ENCODE measurements around the gene SUFU. TPM values are rescaled to one million over a fixed set of nuclear protein-coding genes. Genes with fewer than 3 reads are reported as not detected.

The SUFU gene
- total and polyA plus RNA-seq, 5 experiments from 2014 or later = 2.3 to 14.3 (median 7.4) TPM

- H3K9me3 Mint-ChIP-seq = no peaks in the 10 kb centered on the region
- peaks cover 0 to 4% (median 2%) of the 10 kb centered on the region in 4 donors for H3K4me1 Mint-ChIP-seq
- H3K36me3 Mint-ChIP-seq = peaks cover 0 to 25% (median 9%) of the 10 kb centered on the region in 3 donors
- POLR2A ChIA-PET = no interaction called here
- H3K4me3 Mint-ChIP-seq = no peak overlapping the region
- ATAC-seq (no peak), DNase-seq (peak in 1 of 10 donors; percentile 30)
- no peaks in the 10 kb centered on the region for H3K27me3 Mint-ChIP-seq
- no peak overlapping the region for H3K27ac Mint-ChIP-seq
Observed at GRCh38 chr10:102620138-102620590, 116.4 kb downstream of the SUFU start.

DNA sequence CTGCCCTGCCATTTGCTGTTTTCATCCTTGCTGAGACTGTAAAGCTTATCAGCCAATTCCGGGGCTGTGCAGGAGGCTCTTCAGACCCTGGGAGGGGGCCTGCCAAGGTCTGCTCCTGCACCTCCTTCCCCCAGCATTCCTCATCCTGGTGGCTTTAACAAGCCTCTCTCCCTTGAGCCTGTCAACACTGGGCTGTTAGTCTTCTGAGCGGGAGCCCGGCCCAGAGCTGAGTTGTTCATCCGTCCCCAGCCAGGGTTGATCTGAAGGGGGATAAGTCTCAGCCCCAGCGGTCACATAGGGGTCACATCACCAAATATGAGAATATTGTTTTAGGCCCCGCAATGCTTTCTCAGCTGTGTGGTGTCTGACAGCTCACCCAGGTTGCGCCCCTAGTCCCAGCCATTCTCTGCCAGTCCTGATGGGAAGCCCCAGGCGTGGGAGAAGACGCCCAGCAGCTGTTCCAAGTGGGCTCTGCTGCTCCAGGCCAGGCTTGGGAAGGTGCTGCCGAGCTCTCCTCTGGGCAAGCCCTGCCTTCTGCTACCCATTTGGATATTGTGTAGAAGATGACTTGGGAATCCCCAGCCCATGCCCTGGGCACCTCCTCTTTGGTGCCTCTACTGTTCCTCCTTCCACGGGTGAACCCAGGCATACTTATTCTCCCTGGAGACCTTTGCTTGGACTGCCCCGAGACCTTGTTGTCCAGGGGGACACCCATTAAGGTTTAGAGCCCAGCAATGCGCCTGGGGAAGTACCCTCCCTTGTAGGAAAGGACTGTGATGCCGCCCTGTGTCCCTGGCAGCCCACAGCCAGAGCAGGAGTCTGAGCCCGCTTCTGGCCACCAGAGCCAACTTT lies 117.0 kb downstream of the SUFU start:
- Mint-ChIP-seq H3K27me3 (no peaks in the 10 kb centered on the region), H3K4me3 (no peak overlapping the region), H3K27ac (peak overlapping the region in 1 of 10 donors; percentile 62), H3K36me3 (peaks cover 0 to 25% (median 8%) of the 10 kb centered on the region in 3 donors), H3K4me1 (peaks cover 0 to 5% (median 3%) of the 10 kb centered on the region in 4 donors), H3K9me3 (no peaks in the 10 kb centered on the region)
- POLR2A ChIA-PET = no interaction called here
- DNase-seq (peak in 1 of 10 donors; percentile 37), ATAC-seq (no peak)

- H3K36me3 Mint-ChIP-seq = peaks cover 0 to 24% (median 7%) of the 10 kb centered on the region in 3 donors
- no peak overlapping the region for H3K4me3 Mint-ChIP-seq
- peak overlapping the region in 2 of 10 donors; percentile 24 to 62 for H3K27ac Mint-ChIP-seq
- no peaks in the 10 kb centered on the region for H3K27me3 Mint-ChIP-seq
- DNase-seq (peak in 1 of 10 donors; percentile 37), ATAC-seq (no peak)
- H3K9me3 Mint-ChIP-seq = no peaks in the 10 kb centered on the region
- peaks cover 0 to 5% (median 3%) of the 10 kb centered on the region in 4 donors for H3K4me1 Mint-ChIP-seq
- POLR2A ChIA-PET = interaction anchor here (0.7 kb wide), 1 partner anchor 831 kb away, joined by 9 read pairs; no protein-coding TSS in a partner anchor
Observed at GRCh38 chr10:102621443-102622325, 117.9 kb downstream of the SUFU start.

GRCh38 chr10:102624094-102624493 lies 120.3 kb downstream of the SUFU start:
- POLR2A ChIA-PET = interaction anchor here (1.2 kb wide), 1 partner anchor 12 kb away, joined by 3 read pairs; no protein-coding TSS in a partner anchor
- peak overlapping the region in 1 of 10 donors; percentile 28 for H3K27ac Mint-ChIP-seq
- H3K9me3 Mint-ChIP-seq = no peaks in the 10 kb centered on the region

DNA sequence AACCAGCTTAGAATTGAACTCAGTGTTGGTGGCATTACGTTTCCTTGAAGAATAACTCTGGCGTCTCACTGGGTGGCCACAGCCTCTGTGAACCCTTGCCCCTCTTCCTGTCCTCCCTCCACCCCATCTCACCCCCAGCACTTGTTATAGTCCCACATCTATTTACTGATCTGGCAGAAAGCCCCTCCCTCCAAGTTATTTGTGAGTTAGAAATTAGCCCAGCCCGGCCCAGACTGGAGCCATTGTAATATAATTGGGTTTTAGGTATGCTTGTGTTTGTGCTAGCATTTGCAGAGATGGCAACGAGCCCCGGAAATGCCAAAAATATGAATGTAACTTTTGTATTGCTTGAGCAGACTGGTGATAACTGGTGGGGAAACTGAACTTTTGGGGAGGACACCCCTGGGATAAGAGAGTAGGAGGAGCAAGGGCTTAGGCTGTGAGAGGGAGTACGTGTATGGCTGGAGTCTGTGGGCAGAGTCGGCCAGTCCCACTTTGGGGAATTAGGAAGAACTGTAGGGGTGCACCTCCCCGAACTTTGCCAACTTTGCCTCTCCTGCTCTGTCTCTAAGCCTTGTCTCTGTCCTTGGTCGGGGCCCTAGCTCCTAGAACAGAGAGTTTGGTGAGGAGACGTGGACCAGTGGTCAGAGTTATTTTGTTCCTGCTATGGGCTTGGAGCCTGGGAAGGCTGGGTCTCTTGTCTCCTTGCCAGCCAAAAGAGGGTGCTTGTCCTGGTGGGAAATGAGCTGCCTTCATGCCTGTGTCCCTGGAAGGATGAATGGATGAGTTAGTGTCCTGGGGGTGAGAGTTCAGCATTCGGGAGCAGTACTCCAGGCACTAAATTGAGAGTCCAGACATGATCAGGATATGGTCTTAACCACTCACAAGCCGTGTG lies 121.2 kb downstream of the SUFU start:
- Mint-ChIP-seq H3K27ac (peak overlapping the region in 3 of 10 donors; percentile 69 to 85 (median 72)), H3K4me3 (no peak overlapping the region), H3K27me3 (no peaks in the 10 kb centered on the region), H3K36me3 (no peaks in the 10 kb centered on the region), H3K9me3 (no peaks in the 10 kb centered on the region), H3K4me1 (peaks cover 0 to 3% (median 2%) of the 10 kb centered on the region in 4 donors)
- POLR2A ChIA-PET = interaction anchor here (0.6 to 1.2 kb wide), 2 partner anchors 13 to 936 kb away, joined by 3 read pairs; no protein-coding TSS in a partner anchor
- DNase-seq (no peak), ATAC-seq (no peak)

More at GRCh38 chr10:102624094-102624493, 120.3 kb downstream of the SUFU start:
- no peak for ATAC-seq
- no peak overlapping the region for H3K4me3 Mint-ChIP-seq
- H3K36me3 Mint-ChIP-seq = peaks cover 0 to 3% (median 0%) of the 10 kb centered on the region in 3 donors
- no peak for DNase-seq
- H3K27me3 Mint-ChIP-seq = no peaks in the 10 kb centered on the region
- H3K4me1 Mint-ChIP-seq = peaks cover 0 to 3% (median 2%) of the 10 kb centered on the region in 4 donors

DNA sequence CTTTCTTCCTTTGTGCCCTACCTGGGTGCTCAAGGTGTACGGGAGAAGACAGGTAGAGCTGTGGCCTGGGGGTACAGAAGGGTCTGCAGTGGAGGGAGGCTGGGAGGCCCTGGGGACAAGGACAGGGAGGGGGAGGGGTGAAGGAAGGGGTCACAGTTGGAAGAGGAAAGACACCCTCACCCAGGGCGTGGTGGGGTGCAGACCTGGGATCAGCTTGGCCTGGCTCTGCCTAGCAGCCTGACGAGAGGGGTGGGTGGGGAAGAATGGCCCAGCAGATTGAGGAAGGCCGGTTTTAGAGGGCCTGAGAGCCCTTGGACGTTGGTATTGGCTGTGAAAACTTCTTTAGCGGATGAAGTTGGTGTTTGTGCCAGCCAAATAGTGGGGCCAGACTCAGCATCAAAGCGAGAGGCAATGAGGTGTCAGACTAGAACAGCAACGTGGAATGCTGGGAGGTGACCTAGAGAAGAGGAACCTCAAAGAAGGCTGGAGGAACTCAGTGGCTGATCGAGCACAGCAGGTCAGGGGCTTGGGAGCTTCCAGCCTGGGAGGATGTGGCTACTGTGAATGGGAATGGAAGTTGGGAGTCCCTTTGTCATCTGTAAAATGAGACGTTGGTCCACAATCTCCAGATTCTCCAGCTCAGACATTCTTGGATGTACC lies 122.4 kb downstream of the SUFU start:
- POLR2A ChIA-PET = interaction anchor here (0.5 to 0.6 kb wide), 2 partner anchors 37 to 937 kb away, joined by 3 read pairs; no protein-coding TSS in a partner anchor
- Mint-ChIP-seq H3K27ac (peak overlapping the region in 2 of 10 donors; percentile 24 to 70), H3K9me3 (no peaks in the 10 kb centered on the region), H3K4me1 (peaks cover 0 to 6% (median 3%) of the 10 kb centered on the region in 4 donors), H3K27me3 (no peaks in the 10 kb centered on the region), H3K4me3 (no peak overlapping the region), H3K36me3 (peaks cover 0 to 2% (median 0%) of the 10 kb centered on the region in 3 donors)
- peak in 1 of 10 donors; percentile 45 for DNase-seq
- ATAC-seq = no peak

DNA sequence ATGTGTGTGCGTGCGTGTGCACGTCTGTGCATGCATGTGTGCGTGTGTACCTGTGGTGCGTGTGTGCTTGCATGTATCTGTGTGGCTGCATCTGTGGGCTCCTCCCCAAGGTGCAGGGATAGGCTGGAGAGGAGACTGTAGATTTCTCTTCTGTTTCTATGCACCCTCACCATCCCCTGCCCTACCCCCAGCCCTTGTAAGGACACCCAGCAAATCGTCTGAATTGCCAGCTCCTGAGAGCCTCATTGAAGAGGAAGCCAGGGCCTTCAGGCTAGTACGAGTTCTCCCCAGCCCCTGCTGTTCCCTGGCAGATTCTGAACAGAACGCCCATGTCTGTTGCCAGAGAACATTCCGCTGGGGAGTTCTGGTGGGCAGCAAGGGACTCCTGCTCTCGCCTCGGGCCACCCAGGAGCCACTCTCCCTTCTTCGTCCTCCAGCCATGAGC lies 123.5 kb downstream of the SUFU start:
- H3K9me3 Mint-ChIP-seq = no peaks in the 10 kb centered on the region
- DNase-seq (peak in 1 of 10 donors; percentile 9), ATAC-seq (no peak)
- POLR2A ChIA-PET = interaction anchor here (1.1 to 2.4 kb wide), 2 partner anchors 17 to 32 kb away, joined by 5 to 7 read pairs; partner anchors contain the start of gene TRIM8
- H3K27ac Mint-ChIP-seq = peak overlapping the region in 2 of 10 donors; percentile 58 to 75
- H3K27me3 Mint-ChIP-seq = no peaks in the 10 kb centered on the region
- H3K4me3 Mint-ChIP-seq = no peak overlapping the region
- peaks cover 5 to 15% (median 12%) of the 10 kb centered on the region in 4 donors for H3K4me1 Mint-ChIP-seq
- peaks cover 0 to 2% (median 0%) of the 10 kb centered on the region in 3 donors for H3K36me3 Mint-ChIP-seq

DNA sequence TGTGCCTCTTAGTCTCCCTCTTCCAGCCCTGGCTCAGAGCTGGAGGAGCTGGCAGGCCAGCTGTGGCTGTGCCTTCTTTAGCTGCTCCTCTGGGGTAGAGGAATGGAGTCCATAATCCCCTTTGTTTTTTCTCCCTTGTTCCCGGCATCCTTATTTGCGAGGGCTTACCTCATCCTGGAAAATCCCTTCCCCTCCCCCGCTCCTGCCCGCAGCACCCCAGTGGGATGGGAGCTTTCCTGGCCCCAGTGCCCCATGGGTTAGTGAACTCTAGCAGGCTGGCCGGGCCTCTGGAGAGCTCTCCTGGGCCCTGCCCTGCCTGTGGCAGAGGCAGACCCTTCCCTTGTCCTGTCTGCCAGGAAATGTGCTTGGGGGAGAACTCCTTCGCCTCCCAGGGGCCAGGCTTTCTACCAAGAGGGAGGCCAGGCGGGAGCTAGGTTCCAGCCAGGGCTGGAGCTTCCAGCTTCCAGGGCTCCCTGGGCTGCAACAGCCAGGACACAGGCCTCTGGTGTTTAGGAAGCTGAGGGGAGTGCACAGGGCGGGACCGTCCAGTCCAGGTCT lies 124.0 kb downstream of the SUFU start:
- POLR2A ChIA-PET = interaction anchor here (0.6 to 2.4 kb wide), 3 partner anchors 16 to 31 kb away, joined by 3 to 7 read pairs (median 5); partner anchors contain the start of gene TRIM8
- Mint-ChIP-seq H3K27me3 (no peaks in the 10 kb centered on the region), H3K27ac (peak overlapping the region in 1 of 10 donors; percentile 52)

DNA sequence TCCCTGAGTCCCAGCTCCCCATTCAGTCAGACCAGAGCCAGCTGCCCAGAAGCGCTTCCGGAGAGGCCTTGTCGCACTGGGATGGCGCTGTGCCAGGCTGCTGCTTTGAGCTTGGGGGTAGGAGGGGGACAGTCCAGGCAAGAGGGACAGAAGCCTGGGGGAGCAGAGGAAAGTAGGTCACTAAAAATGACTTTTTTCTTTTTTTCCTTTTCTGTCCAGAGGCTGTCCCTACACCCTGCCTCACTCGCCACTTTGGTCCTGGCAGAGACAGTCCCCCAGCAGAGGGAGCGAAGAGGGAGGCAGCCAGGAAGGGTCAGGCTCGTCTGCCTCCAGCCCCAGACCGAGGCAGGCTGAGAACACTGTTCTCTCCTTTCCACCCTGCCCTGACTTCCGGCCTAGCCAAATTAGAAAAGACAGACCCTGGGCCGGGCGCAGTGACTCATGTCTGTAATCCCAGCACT lies 124.7 kb downstream of the SUFU start:
- Mint-ChIP-seq H3K27ac (peak overlapping the region in 2 of 10 donors; percentile 9 to 15), H3K27me3 (no peaks in the 10 kb centered on the region), H3K4me1 (peaks cover 17 to 27% (median 23%) of the 10 kb centered on the region in 4 donors), H3K36me3 (peaks cover 0 to 2% (median 0%) of the 10 kb centered on the region in 3 donors), H3K9me3 (no peaks in the 10 kb centered on the region), H3K4me3 (no peak overlapping the region)
- POLR2A ChIA-PET = interaction anchor here (0.6 to 2.4 kb wide), 3 partner anchors 16 to 31 kb away, joined by 3 to 7 read pairs (median 5); partner anchors contain the start of gene TRIM8
- ATAC-seq (no peak), DNase-seq (peak in 1 of 10 donors; percentile 45)

More for the DNA sequence above, 124.0 kb downstream of the SUFU start:
- no peaks in the 10 kb centered on the region for H3K9me3 Mint-ChIP-seq
- H3K4me1 Mint-ChIP-seq = peaks cover 10 to 20% (median 17%) of the 10 kb centered on the region in 4 donors
- H3K4me3 Mint-ChIP-seq = no peak overlapping the region
- DNase-seq (no peak), ATAC-seq (no peak)
- peaks cover 0 to 2% (median 0%) of the 10 kb centered on the region in 3 donors for H3K36me3 Mint-ChIP-seq
